ENCODE measurements around the gene ATXN7L3. TPM values are rescaled to one million over a fixed set of nuclear protein-coding genes. Genes with fewer than 3 reads are reported as not detected.
A peak's percentile ranks its signal among the peaks of the same experiment; 100 is the strongest.

Gene ATXN7L3
- total and polyA plus RNA-seq, 9 of the 15 experiments (the other 6 are each of a cell fraction or from before 2014, with no cell fraction given), result 0.62 to 66.1 (median 33.2) TPM

- no peak for TF ChIP-seq FOXJ2 (tag; IDR thresholded peaks at IDR 0.05)
- TF ChIP-seq KAT8 (IDR thresholded peaks at IDR 0.05; ENCODE audit: low read depth), result no peak
- TF ChIP-seq GABPA (tag; conservative IDR thresholded peaks at IDR 0.05; ENCODE audit: low read depth), result peak; percentile 74
- TF ChIP-seq ERF (CRISPR knock-in tag; IDR thresholded peaks at IDR 0.05), result no peak
- TF ChIP-seq FOXK1 (CRISPR knock-in tag; IDR thresholded peaks at IDR 0.05; ENCODE audit: borderline replicate concordance), result no peak
- no peak for TF ChIP-seq TAF9B (IDR thresholded peaks at IDR 0.05; ENCODE audit: partially characterized antibody)
- no peak for TF ChIP-seq RBM14 (IDR thresholded peaks at IDR 0.05; ENCODE audit: borderline replicate concordance, insufficient read depth, low read depth, low read length)
- no peak for TF ChIP-seq STAT5A (IDR thresholded peaks at IDR 0.05; ENCODE audit: borderline replicate concordance, low read length)
- no peak for TF ChIP-seq TOE1 (IDR thresholded peaks at IDR 0.05; ENCODE audit: borderline replicate concordance)
- TF ChIP-seq TOE1 (CRISPR knock-in tag; IDR thresholded peaks at IDR 0.05; ENCODE audit: borderline replicate concordance, low read depth), result no peak
- peak in 1 of 3 experiments; percentile 28 for TF ChIP-seq YY1 (IDR thresholded peaks at IDR 0.05; ENCODE audit: borderline replicate concordance in 1 of 3, control insufficient read depth in 1 of 3, extremely low read depth in 1 of 3, insufficient read depth in 3 of 3, insufficient read length in 1 of 3, insufficient replicate concordance in 2 of 3, low read depth in 1 of 3, low read length in 2 of 3)
- TF ChIP-seq, protein P1, sequence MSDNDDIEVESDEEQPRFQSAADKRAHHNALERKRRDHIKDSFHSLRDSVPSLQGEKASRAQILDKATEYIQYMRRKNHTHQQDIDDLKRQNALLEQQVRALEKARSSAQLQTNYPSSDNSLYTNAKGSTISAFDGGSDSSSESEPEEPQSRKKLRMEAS (CRISPR knock-in tag; IDR thresholded peaks at IDR 0.05), result no peak
- TF ChIP-seq NR0B1 (IDR thresholded peaks at IDR 0.05; ENCODE audit: partially characterized antibody), result no peak
- TF ChIP-seq, protein P2, sequence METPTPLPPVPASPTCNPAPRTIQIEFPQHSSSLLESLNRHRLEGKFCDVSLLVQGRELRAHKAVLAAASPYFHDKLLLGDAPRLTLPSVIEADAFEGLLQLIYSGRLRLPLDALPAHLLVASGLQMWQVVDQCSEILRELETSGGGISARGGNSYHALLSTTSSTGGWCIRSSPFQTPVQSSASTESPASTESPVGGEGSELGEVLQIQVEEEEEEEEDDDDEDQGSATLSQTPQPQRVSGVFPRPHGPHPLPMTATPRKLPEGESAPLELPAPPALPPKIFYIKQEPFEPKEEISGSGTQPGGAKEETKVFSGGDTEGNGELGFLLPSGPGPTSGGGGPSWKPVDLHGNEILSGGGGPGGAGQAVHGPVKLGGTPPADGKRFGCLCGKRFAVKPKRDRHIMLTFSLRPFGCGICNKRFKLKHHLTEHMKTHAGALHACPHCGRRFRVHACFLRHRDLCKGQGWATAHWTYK (CRISPR knock-in tag; IDR thresholded peaks at IDR 0.05), result no peak
- TF ChIP-seq ZNF408 (CRISPR knock-in tag; IDR thresholded peaks at IDR 0.05; ENCODE audit: low read depth), result no peak
- TF ChIP-seq, protein P3, sequence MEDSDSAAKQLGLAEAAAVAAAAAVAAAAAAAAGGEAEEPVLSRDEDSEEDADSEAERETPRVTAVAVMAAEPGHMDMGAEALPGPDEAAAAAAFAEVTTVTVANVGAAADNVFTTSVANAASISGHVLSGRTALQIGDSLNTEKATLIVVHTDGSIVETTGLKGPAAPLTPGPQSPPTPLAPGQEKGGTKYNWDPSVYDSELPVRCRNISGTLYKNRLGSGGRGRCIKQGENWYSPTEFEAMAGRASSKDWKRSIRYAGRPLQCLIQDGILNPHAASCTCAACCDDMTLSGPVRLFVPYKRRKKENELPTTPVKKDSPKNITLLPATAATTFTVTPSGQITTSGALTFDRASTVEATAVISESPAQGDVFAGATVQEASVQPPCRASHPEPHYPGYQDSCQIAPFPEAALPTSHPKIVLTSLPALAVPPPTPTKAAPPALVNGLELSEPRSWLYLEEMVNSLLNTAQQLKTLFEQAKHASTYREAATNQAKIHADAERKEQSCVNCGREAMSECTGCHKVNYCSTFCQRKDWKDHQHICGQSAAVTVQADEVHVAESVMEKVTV (CRISPR knock-in tag; IDR thresholded peaks at IDR 0.05), result no peak
- TF ChIP-seq EGR1 (conservative IDR thresholded peaks at IDR 0.05), result 0 out of 2 replicates have a peak, but pooled peaks have one; percentile 10
- TF ChIP-seq ZNF507 (tag; conservative IDR thresholded peaks at IDR 0.05), result no peak
- TF ChIP-seq SP2 (IDR thresholded peaks at IDR 0.05; ENCODE audit: extremely low read depth, low read depth, low read length, poor library complexity, severe bottlenecking), result no peak
- no peak for TF ChIP-seq ZNF77 (CRISPR knock-in tag; IDR thresholded peaks at IDR 0.05)
- peak; percentile 1 for TF ChIP-seq HNRNPLL (IDR thresholded peaks at IDR 0.05; ENCODE audit: low read depth, low read length, poor library complexity, severe bottlenecking)
Observed at GRCh38 chr17:44218344-44219107, 18.8 kb upstream of the ATXN7L3 start (continued).

All from K562 (cell line).